T-helper 1 cell treated with Interleukin-12 subunit alpha and Interleukin-12 subunit beta and Interleukin-4 antibody, amounts not matched to agents 30 μg/mL and 1 μg/mL, for 36 hours (primary cell): ENCODE results near the gene COX7A2.
A peak's percentile ranks its signal among the peaks of the same experiment; 100 is the strongest.

Experiments
- H3K27ac Mint-ChIP-seq: one replicate; pipeline ENCODE4 v1.8.0; 2021; ENCODE audit warnings: mild to moderate bottlenecking, mixed read lengths
- H3K27me3 Mint-ChIP-seq: one replicate; pipeline ENCODE4 v1.8.0; 2021; ENCODE audit warnings: low read depth, mixed read lengths
- H3K36me3 Mint-ChIP-seq: one replicate; pipeline ENCODE4 v1.8.0; 2021; ENCODE audit warnings: low read depth, mixed read lengths
- H3K4me1 Mint-ChIP-seq: one replicate; pipeline ENCODE4 v1.8.0; 2021; ENCODE audit warnings: low read depth, mixed read lengths
- H3K4me3 Mint-ChIP-seq: one replicate; pipeline ENCODE4 v1.8.0; 2021; ENCODE audit warnings: mild to moderate bottlenecking, moderate library complexity, mixed read lengths
- H3K9me3 Mint-ChIP-seq: one replicate; pipeline ENCODE4 v1.8.0; 2021; ENCODE audit warnings: mixed read lengths

Gene COX7A2

GRCh38 chr6:75280131-75280855 lies 36.7 kb upstream of the COX7A2 start:
- Mint-ChIP-seq H3K4me3 (peak overlapping the region; percentile 49), H3K27me3 (no peaks in the 10 kb centered on the region), H3K9me3 (peaks cover 2% of the 10 kb centered on the region), H3K27ac (no peak overlapping the region), H3K4me1 (peaks cover 41% of the 10 kb centered on the region), H3K36me3 (peaks cover 22% of the 10 kb centered on the region)

- Mint-ChIP-seq H3K4me1 (peaks cover 46% of the 10 kb centered on the region), H3K4me3 (peak overlapping the region; percentile 40), H3K36me3 (peaks cover 28% of the 10 kb centered on the region), H3K27ac (no peak overlapping the region), H3K27me3 (no peaks in the 10 kb centered on the region), H3K9me3 (peaks cover 6% of the 10 kb centered on the region)
Measured at GRCh38 chr6:75279418-75279817, 35.8 kb upstream of the COX7A2 start.

GRCh38 chr6:75278474-75279077 lies 35.0 kb upstream of the COX7A2 start:
- Mint-ChIP-seq H3K4me1 (peaks cover 54% of the 10 kb centered on the region), H3K27ac (no peak overlapping the region), H3K4me3 (peak overlapping the region; percentile 2), H3K36me3 (peaks cover 36% of the 10 kb centered on the region), H3K9me3 (peaks cover 6% of the 10 kb centered on the region), H3K27me3 (no peaks in the 10 kb centered on the region)

DNA sequence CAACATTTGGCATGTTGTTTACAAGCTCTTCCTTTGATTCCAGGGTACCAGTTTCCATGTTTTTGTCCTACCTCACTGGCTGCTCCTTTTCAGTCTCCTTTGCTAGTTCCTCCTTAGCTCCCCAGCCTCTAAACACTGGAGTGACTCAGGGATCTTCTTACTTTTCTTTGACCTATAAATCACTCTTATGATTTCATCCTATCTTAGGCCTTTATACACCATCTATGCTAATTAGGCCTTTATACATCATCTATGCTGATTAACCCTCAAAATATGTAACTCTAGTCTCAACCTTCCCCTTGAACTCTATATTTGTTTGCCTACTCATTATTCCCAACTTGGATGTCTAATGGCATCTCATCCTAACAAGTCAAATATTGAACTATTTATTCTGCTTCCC lies 31.5 kb upstream of the COX7A2 start:
- Mint-ChIP-seq H3K9me3 (peaks cover 15% of the 10 kb centered on the region), H3K27me3 (no peaks in the 10 kb centered on the region), H3K4me3 (no peak overlapping the region), H3K27ac (peak overlapping the region; percentile 73), H3K4me1 (peaks cover 65% of the 10 kb centered on the region), H3K36me3 (peaks cover 60% of the 10 kb centered on the region)

DNA sequence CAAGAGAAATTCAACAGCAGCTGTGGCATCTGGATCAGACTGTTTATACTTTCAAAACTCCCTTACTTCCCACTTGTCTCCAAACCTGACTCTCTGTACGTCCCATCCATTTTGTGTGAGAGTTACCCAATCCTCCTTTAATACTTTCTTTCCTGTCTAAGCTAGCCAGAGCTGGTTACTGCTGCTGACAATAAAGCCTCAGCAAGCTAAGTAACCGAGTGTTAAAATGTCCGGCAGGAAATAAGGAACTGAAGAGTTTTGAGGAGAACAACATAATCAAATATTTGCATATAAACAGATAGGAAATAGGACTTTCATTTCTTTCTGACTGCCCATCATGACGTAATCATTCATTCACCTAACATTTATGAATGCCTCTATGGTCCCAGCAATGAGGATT lies 29.4 kb upstream of the COX7A2 start:
- Mint-ChIP-seq H3K4me1 (peaks cover 59% of the 10 kb centered on the region), H3K27ac (no peak overlapping the region)

GRCh38 chr6:75272145-75272840 lies 28.7 kb upstream of the COX7A2 start:
- peaks cover 61% of the 10 kb centered on the region for H3K4me1 Mint-ChIP-seq
- H3K36me3 Mint-ChIP-seq: peaks cover 54% of the 10 kb centered on the region
- H3K27me3 Mint-ChIP-seq: no peaks in the 10 kb centered on the region
- H3K9me3 Mint-ChIP-seq: peaks cover 15% of the 10 kb centered on the region
- peak overlapping the region; percentile 41 for H3K27ac Mint-ChIP-seq
- H3K4me3 Mint-ChIP-seq: no peak overlapping the region

More for the DNA sequence above, 29.4 kb upstream of the COX7A2 start:
- Mint-ChIP-seq H3K4me3 (no peak overlapping the region), H3K9me3 (peaks cover 15% of the 10 kb centered on the region), H3K36me3 (peaks cover 54% of the 10 kb centered on the region), H3K27me3 (no peaks in the 10 kb centered on the region)

GRCh38 chr6:75268988-75269354 lies 25.4 kb upstream of the COX7A2 start:
- Mint-ChIP-seq H3K27me3 (no peaks in the 10 kb centered on the region), H3K36me3 (peaks cover 31% of the 10 kb centered on the region), H3K4me3 (no peak overlapping the region), H3K9me3 (peaks cover 9% of the 10 kb centered on the region), H3K27ac (no peak overlapping the region), H3K4me1 (peaks cover 38% of the 10 kb centered on the region)

- Mint-ChIP-seq H3K27me3 (no peaks in the 10 kb centered on the region), H3K4me1 (peaks cover 35% of the 10 kb centered on the region)
Measured at GRCh38 chr6:75268121-75268987, 24.8 kb upstream of the COX7A2 start.

GRCh38 chr6:75267461-75267860 lies 23.9 kb upstream of the COX7A2 start:
- Mint-ChIP-seq H3K4me3 (peak overlapping the region; percentile 23), H3K9me3 (peaks cover 7% of the 10 kb centered on the region), H3K27me3 (no peaks in the 10 kb centered on the region), H3K27ac (no peak overlapping the region), H3K36me3 (peaks cover 21% of the 10 kb centered on the region), H3K4me1 (peaks cover 37% of the 10 kb centered on the region)

More at GRCh38 chr6:75268121-75268987, 24.8 kb upstream of the COX7A2 start:
- H3K27ac Mint-ChIP-seq: no peak overlapping the region
- H3K36me3 Mint-ChIP-seq: peaks cover 28% of the 10 kb centered on the region
- no peak overlapping the region for H3K4me3 Mint-ChIP-seq
- H3K9me3 Mint-ChIP-seq: peaks cover 9% of the 10 kb centered on the region

GRCh38 chr6:75266716-75267291 lies 23.2 kb upstream of the COX7A2 start:
- H3K27ac Mint-ChIP-seq: no peak overlapping the region
- H3K4me1 Mint-ChIP-seq: peaks cover 34% of the 10 kb centered on the region
- peaks cover 4% of the 10 kb centered on the region for H3K9me3 Mint-ChIP-seq
- H3K27me3 Mint-ChIP-seq: no peaks in the 10 kb centered on the region
- peaks cover 17% of the 10 kb centered on the region for H3K36me3 Mint-ChIP-seq
- no peak overlapping the region for H3K4me3 Mint-ChIP-seq

- no peaks in the 10 kb centered on the region for H3K9me3 Mint-ChIP-seq
- no peak overlapping the region for H3K27ac Mint-ChIP-seq
- H3K27me3 Mint-ChIP-seq: no peaks in the 10 kb centered on the region
- H3K4me3 Mint-ChIP-seq: no peak overlapping the region
- peaks cover 14% of the 10 kb centered on the region for H3K4me1 Mint-ChIP-seq
- peaks cover 14% of the 10 kb centered on the region for H3K36me3 Mint-ChIP-seq
Measured at GRCh38 chr6:75263401-75263750, 19.8 kb upstream of the COX7A2 start.

GRCh38 chr6:75262716-75263400 lies 19.3 kb upstream of the COX7A2 start:
- peaks cover 15% of the 10 kb centered on the region for H3K36me3 Mint-ChIP-seq

GRCh38 chr6:75261299-75261698 lies 17.7 kb upstream of the COX7A2 start:
- peaks cover 25% of the 10 kb centered on the region for H3K36me3 Mint-ChIP-seq
- no peak overlapping the region for H3K4me3 Mint-ChIP-seq
- H3K9me3 Mint-ChIP-seq: no peaks in the 10 kb centered on the region
- H3K4me1 Mint-ChIP-seq: peaks cover 6% of the 10 kb centered on the region
- no peak overlapping the region for H3K27ac Mint-ChIP-seq
- H3K27me3 Mint-ChIP-seq: no peaks in the 10 kb centered on the region

More at GRCh38 chr6:75262716-75263400, 19.3 kb upstream of the COX7A2 start:
- H3K4me1 Mint-ChIP-seq: peaks cover 11% of the 10 kb centered on the region
- no peaks in the 10 kb centered on the region for H3K9me3 Mint-ChIP-seq
- H3K27me3 Mint-ChIP-seq: no peaks in the 10 kb centered on the region
- H3K27ac Mint-ChIP-seq: peak overlapping the region; percentile 1
- no peak overlapping the region for H3K4me3 Mint-ChIP-seq
